ENCODE measurements around the gene MAPK8IP3.

MAPK8IP3 gene

DNA sequence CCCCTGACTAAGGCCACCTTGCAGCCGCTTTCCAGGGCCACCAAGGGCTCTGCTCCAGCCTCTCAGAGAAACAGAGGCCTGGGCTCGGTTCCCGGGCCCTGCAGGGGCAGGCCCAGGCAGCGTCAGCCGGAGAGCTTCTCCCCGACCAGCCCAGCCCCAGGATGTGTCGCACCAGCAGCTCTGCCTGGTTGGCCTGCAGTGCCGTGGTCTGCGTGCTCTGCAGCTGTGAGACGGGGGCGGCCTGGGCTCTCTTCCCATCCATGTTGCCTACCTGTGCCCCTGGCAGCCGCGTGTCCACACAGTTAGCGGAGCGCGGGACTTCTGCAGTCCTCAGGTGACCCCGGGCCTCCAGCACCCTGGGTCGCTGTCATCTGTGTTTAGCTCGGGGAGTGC, 82.7 kb downstream of the MAPK8IP3 start:
- no peak for TF ChIP-seq EZH2phosphoT487 (IDR thresholded peaks at IDR 0.05; ENCODE audit: borderline replicate concordance, low read length)
- TF ChIP-seq, protein P1, sequence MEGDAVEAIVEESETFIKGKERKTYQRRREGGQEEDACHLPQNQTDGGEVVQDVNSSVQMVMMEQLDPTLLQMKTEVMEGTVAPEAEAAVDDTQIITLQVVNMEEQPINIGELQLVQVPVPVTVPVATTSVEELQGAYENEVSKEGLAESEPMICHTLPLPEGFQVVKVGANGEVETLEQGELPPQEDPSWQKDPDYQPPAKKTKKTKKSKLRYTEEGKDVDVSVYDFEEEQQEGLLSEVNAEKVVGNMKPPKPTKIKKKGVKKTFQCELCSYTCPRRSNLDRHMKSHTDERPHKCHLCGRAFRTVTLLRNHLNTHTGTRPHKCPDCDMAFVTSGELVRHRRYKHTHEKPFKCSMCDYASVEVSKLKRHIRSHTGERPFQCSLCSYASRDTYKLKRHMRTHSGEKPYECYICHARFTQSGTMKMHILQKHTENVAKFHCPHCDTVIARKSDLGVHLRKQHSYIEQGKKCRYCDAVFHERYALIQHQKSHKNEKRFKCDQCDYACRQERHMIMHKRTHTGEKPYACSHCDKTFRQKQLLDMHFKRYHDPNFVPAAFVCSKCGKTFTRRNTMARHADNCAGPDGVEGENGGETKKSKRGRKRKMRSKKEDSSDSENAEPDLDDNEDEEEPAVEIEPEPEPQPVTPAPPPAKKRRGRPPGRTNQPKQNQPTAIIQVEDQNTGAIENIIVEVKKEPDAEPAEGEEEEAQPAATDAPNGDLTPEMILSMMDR (IDR thresholded peaks at IDR 0.05; ENCODE audit: low read depth, low read length, poor library complexity, severe bottlenecking): no peak

DNA sequence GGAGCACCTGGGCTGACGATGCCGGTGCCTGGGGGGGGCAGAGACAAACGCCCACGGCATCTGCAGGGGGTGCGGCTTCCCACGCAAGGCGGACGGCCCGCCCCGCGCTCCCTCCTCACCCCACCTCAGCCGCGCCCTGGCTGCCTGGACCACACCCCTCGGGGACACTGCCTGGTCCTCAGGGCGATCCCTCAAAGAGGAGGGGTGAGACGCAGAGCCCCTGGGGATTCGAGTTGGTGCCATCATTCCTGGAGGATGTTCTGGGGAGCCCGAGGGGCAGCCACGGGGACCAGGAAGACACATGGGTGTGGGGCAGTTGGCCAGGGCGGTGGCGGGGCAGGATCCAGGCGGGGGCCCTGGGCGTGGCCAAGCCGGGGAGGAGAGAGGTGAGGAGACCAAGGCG, 83.6 kb downstream of the MAPK8IP3 start:
- Histone ChIP-seq H3K9me2 (replicated peaks; ENCODE audit: control insufficient read depth, low read length) (no peaks in the 10 kb centered on the region), H4K20me1 (ENCODE audit: control insufficient read depth, insufficient read depth, low read depth, low read length) (no peaks in the 10 kb centered on the region), H3K27ac (ENCODE audit: low read depth, low read length) (no peak overlapping the region), H3K27me3 (ENCODE audit: control insufficient read depth, low read length) (no peaks in the 10 kb centered on the region), H3F3A (ENCODE audit: control insufficient read depth, insufficient read depth) (no peaks in the 10 kb centered on the region), H3K36me3 (ENCODE audit: control insufficient read depth, low read length) (peaks cover 18% of the 10 kb centered on the region), H3K4me1 (ENCODE audit: control insufficient read depth, low read length) (no peaks in the 10 kb centered on the region), H3K4me2 (ENCODE audit: low read length) (no peak overlapping the region), H3K79me2 (ENCODE audit: control insufficient read depth, low read length) (peaks cover 33% of the 10 kb centered on the region), H3K4me3 (ENCODE audit: low read length) (no peak overlapping the region), H3K9me3 (ENCODE audit: control insufficient read depth, insufficient read depth, low read length) (no peaks in the 10 kb centered on the region)
- TF ChIP-seq, protein P1 (IDR thresholded peaks at IDR 0.05; ENCODE audit: low read depth, low read length, poor library complexity, severe bottlenecking): no peak
- TF ChIP-seq EZH2phosphoT487 (IDR thresholded peaks at IDR 0.05; ENCODE audit: borderline replicate concordance, low read length): no peak

More for the DNA sequence above, 82.7 kb downstream of the MAPK8IP3 start:
- no peaks in the 10 kb centered on the region for H3K9me2 ChIP-seq (replicated peaks; ENCODE audit: control insufficient read depth, low read length)
- no peak overlapping the region for H3K4me2 ChIP-seq (ENCODE audit: low read length)
- no peak overlapping the region for H3K27ac ChIP-seq (ENCODE audit: low read depth, low read length)
- H3K4me1 ChIP-seq (ENCODE audit: control insufficient read depth, low read length): peaks cover 7% of the 10 kb centered on the region
- no peaks in the 10 kb centered on the region for H3K27me3 ChIP-seq (ENCODE audit: control insufficient read depth, low read length)
- H3K79me2 ChIP-seq (ENCODE audit: control insufficient read depth, low read length): peaks cover 42% of the 10 kb centered on the region
- no peaks in the 10 kb centered on the region for H3K9me3 ChIP-seq (ENCODE audit: control insufficient read depth, insufficient read depth, low read length)
- H3K36me3 ChIP-seq (ENCODE audit: control insufficient read depth, low read length): peaks cover 22% of the 10 kb centered on the region
- H3K4me3 ChIP-seq (ENCODE audit: low read length): no peak overlapping the region
- no peaks in the 10 kb centered on the region for H3F3A ChIP-seq (ENCODE audit: control insufficient read depth, insufficient read depth)
- 0 out of 2 replicates have a peak, but pooled peaks cover 5% of the 10 kb centered on the region for H4K20me1 ChIP-seq (ENCODE audit: control insufficient read depth, insufficient read depth, low read depth, low read length)

DNA sequence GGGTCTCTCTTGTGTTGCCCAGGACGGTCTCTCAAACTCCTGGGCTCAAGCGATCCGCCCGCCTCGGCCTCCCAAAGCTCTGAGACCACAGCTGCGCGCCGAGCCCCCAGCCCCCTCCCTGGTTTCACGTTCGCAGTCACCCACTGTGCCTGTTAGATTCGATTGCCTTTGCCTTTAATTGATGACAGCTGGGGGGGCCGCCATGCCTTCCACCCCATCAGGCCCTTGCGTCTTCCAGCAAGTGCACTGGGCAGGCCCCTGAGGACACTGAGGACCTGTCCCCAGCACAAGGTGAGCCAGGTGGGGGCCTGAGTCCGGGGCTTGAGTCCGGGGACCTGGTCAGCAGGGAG, 84.2 kb downstream of the MAPK8IP3 start:
- no peaks in the 10 kb centered on the region for H3K27me3 ChIP-seq (ENCODE audit: control insufficient read depth, low read length)
- no peak overlapping the region for H3K4me2 ChIP-seq (ENCODE audit: low read length)
- no peak overlapping the region for H3K27ac ChIP-seq (ENCODE audit: low read depth, low read length)
- peaks cover 27% of the 10 kb centered on the region for H3K79me2 ChIP-seq (ENCODE audit: control insufficient read depth, low read length)
- no peaks in the 10 kb centered on the region for H4K20me1 ChIP-seq (ENCODE audit: control insufficient read depth, insufficient read depth, low read depth, low read length)
- H3K4me1 ChIP-seq (ENCODE audit: control insufficient read depth, low read length): no peaks in the 10 kb centered on the region
- H3K9me3 ChIP-seq (ENCODE audit: control insufficient read depth, insufficient read depth, low read length): no peaks in the 10 kb centered on the region
- H3F3A ChIP-seq (ENCODE audit: control insufficient read depth, insufficient read depth): no peaks in the 10 kb centered on the region
- TF ChIP-seq, protein P1 (IDR thresholded peaks at IDR 0.05; ENCODE audit: low read depth, low read length, poor library complexity, severe bottlenecking): no peak
- TF ChIP-seq EZH2phosphoT487 (IDR thresholded peaks at IDR 0.05; ENCODE audit: borderline replicate concordance, low read length): no peak
- no peaks in the 10 kb centered on the region for H3K9me2 ChIP-seq (replicated peaks; ENCODE audit: control insufficient read depth, low read length)
- peaks cover 15% of the 10 kb centered on the region for H3K36me3 ChIP-seq (ENCODE audit: control insufficient read depth, low read length)
- no peak overlapping the region for H3K4me3 ChIP-seq (ENCODE audit: low read length)

Data from DOHH2 (cell line).